ENCODE data around the gene HCST.
"Not testable (repeated sequence)": the region's sequence is repeated elsewhere in the genome, so short reads cannot be mapped to it uniquely, and the experiment has no call there.

Gene HCST

DNA sequence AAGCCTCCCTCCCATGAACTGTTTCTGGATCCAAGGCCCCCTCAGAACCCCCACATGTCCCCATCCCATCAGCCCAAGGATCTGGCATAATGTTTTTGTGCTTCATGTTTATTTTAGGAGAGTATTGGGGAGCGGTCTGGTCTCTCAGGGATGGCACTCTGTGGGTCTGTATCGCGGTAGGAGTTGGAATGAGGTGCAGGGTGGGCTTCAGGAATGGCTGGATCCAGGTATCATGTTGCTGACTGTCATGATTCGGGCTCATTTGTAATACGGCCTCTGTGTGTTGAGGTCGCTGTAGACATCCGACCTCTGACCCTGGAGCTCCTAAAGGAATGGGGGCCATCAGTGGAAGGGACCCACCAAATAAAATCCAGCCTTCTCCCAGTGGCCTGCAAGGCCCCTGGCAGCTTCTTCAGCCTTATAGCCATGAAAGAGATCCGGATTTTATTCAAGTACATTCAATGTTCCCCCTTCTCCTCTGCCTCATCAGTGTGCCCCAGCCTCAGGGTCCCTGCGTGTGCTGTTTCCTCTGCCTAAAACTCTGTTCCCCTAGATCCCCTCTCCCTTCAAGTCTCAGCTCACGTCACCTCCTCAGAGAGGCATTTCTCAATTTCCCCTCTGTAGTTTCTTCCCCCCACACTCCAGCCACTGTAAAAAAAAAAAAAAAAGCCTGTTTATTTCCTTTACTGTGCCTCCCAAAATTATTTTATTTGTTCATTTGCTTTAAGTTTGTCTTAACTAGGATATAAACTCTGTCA, 2.2 kb downstream of the HCST start:
- DNase-seq (ENCODE audit: low spot score), result no peak

DNA sequence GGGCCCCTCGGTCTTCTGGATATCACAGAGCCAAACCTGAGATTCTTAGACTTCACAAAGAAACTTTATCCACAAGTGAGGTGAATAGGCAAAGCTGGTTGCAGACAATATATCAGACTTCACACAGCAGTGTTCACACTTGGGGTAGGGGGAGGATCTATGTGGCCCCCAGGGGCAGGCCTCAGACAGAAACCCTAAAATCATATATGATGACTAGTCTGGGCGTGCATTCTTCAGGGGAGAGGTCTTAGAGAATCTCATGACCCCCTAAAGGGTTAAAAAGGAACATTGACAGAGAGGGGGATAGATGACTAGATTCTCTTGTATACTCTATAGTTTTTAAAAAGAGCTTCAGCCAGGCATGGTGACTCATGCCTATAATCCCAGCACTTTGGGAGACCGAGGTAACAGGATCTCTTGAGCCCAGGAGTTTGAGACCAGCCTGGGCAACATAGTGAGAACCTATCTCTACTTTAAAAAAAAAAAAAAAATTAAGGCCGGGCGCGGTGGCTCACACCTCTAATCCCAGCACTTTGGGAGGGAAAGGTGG, 2.9 kb downstream of the HCST start:
- DNase-seq (ENCODE audit: low spot score), result no peak

DNA sequence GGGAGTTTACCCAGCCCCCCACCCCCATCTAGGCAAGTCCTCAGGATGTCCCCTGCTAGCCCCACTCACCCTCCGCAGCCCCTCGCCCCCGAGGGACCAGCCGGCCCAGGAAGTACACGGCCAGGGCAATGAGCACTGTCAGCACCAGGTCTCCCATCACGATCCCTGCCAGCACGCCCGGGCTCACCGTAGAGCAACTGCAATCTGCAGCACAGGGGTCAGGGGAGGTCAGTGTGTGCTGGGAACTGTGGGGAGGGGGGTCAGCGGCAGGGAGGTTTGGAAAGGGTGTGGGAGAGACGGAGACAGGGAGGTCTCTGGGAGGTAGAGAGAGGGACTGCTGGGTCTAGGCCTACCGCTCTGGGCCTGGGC, 5.0 kb downstream of the HCST start:
- no peak for DNase-seq (ENCODE audit: low spot score)

DNA sequence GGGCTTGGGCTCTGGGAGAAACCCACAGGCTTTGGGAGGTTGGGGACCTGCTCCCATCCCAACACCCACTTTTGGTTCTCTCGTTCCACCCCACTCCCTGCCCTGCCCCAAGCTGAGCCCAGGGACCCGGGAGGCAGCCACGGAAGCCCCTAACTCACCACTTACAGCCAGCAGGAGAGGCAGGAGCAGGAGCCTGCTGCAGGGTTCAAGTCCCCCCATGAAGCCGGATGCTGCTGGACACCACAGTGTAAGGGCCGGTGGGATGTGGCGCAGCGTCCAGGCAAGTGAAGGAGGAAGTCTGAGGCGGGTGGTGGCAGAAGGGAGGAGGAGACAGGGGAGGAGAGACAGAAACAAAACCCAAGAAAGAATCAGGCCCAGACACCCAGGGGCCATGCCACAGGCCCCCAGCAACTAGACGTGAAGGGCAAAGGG, 5.7 kb downstream of the HCST start, which contains the start of gene TYROBP:
TSS of gene TYROBP (minus strand) at position 286 of the 432 bp plus-strand sequence. CDS start at position 219, 67 bp downstream.
- no peak for DNase-seq (ENCODE audit: low spot score)

DNA sequence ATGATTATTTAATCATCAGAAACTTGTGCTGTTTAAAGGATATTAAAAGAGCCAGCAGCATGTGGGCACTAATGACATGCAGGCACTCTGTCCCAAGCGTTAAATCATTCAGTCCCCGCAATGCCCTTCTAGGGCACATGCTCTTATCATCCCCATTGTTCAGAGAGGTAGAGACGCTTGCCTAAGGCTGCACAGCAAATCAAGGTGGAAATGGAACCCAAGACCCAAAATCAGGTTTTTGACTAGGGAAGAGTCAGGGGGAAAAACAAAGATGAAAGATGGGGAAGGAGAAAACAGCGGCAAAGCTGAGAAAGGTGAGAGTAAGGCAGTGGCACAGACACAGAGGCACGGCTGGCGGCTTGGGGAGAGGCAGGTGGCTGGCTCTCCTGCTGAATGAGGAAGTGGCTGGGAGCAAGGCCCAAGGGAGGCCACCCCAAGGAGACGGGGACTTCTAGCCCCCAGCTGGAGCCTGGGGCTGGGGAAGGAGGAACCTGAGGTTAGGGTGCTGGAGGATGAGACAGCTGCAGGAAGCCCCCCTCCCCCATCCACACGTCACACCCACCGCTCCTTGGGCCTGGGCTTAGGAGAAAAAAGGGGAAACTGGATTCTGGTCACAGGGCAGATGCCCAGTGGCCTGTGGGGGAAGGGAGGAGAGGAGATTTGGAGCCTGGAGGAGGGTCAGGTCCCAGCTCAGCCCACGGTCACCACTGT, 6.8 kb downstream of the HCST start:
- DNase-seq (ENCODE audit: low spot score), result no peak

DNA sequence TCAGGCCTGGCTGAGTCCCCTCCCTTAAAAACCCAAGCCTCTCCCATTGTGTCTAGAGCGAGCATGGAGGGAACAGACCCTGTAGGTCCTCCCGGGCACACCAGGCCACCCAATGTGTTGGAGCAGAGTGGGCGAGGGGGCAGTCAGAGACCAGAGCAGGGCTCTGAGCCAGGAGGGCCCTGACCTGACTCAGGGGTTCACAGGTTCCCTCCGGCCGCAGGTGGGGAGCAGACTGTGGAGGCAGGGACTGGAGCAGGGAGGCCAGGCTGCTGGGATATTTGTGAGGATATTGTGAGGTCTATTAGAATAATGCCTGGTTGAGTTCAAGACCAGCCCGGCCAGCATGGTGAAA, 7.3 kb downstream of the HCST start:
- DNase-seq (ENCODE audit: low spot score), result no peak

DNA sequence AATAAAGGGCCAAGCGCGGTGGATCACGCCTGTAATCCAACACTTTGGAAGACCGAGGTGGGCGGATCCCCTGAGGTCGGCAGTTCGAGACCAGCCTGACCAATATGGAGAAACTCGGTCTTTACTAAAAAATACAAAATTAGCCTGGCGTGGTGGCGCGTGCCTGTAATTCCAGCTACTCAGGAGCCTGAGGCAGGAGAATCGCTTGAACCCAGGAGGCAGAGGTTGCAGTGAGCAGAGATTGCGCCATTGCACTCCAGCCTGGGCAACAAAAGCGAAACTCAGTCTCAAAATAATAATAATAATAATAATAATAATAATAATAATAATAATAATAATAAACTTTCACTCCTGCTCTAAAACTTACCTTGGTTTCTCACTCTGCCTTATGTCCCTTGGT, 8.0 kb downstream of the HCST start:
- DNase-seq (ENCODE audit: low spot score), result not testable (repeated sequence)

DNA sequence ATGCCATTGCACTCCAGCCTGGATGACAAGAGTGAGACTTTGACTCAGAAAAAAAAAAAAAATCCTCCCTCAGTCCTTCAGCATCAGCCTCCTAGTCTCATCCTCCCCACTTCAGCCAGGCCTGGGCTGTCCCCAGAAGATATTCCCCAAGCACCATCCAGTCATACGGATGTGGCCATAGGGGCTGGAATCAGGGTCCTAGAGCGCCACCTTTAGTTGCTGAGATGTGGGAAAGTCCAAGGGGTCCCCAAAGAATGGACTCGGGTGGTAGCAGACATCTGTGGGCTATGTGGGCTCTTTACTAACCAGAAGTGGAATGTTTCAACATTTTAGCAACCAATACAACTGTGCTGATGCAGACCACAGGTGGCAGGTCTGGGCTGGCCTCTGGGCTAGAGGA, 8.8 kb downstream of the HCST start:
- no peak for DNase-seq (ENCODE audit: low spot score)

DNA sequence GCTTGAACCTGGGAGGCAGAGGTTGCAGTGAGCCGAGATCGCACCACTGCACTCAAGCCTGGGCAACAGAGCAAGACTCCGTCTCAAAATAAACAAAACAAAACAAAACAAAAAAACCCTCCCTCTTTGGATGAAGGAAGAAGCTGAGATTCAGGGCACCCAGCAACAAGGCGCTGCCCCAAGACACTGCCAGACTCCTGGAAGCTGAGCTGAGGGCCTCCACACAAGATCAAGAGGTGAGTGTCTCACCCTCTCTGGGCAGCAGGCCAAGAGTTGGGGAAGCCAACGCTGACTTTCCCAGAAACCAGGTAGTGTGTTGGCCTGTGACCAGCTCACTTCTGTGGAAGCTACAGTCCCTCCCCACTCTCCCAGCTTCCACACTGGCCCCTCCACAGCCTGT, 9.5 kb downstream of the HCST start:
- no peak for DNase-seq (ENCODE audit: low spot score)

DNA sequence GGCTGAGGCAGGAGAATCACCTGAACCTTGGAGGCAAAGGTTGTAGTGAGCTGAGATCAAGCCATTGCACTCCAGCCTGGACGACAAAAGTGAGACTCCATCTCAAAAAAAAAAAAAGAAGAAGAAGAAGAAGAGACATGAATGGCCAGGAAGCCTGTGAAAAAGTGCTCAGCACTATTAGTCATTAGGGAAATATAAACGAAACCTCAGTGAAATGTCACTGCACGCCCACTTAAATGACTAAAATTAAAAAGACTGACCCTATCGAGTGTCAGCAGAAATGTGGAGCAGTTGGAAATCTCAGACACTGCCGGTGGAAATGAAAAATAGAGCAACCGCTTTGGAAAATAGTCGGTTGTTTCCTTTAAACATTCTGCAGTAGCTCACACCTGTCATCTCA, 11.3 kb downstream of the HCST start:
- no peak for DNase-seq (ENCODE audit: low spot score)

DNA sequence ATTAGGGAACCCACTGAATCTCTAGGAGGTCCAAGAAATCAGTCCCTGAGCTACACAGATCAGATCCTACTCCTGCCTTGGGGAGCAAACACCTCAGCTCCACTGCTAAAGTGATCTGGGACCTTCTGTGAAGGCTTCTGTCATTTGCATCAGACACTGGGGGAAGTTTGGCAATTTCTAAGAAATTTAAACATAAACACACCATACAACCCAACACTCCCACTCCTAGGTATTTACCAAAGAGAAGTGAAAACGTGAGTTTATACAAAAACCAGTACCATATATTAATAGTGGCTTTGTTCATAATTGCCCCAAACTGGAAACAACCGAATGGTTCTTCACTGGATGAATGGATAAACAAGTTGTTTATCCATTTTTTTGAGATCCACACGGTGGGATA, 13.1 kb downstream of the HCST start:
- DNase-seq (ENCODE audit: low spot score), result no peak

DNA sequence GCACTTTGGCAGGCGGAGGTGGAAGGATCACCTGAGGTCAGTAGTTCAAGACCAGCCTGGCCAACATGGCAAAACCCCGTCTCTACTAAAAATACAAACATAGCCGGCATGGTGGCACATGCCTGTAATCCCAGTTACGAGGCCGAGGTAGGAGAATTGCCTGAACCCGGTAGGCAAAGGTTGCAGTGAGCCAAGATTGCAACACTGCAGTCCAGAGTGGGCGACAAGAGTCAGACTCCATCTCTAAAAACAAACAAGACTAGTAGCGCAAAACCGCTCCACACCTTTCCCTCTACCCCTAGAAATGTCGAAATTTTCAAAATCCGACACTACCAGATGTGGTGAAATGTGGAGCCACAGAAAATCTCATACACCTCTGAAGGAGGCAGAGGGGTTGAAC, 17.0 kb downstream of the HCST start:
- DNase-seq (ENCODE audit: low spot score), result no peak

DNA sequence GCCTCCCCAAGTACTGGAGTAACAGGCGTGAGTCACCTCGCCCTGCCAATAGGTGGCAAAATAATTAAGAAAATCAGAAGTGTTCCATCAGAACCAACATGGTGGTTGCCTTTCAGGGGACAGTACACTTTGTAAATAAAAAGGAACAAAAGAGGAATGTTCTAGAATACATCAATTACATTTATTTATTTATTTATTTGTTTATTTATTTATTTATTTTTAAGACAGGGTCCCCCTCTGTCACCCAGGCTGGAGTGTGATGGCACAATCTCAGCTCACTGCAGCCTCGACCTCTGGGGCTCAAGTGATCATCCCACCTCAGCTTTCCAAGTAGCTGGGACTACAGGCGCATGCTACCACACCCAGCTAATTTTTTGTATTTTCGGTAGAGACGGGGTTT, 18.7 kb downstream of the HCST start:
- DNase-seq (ENCODE audit: low spot score), result no peak

DNA sequence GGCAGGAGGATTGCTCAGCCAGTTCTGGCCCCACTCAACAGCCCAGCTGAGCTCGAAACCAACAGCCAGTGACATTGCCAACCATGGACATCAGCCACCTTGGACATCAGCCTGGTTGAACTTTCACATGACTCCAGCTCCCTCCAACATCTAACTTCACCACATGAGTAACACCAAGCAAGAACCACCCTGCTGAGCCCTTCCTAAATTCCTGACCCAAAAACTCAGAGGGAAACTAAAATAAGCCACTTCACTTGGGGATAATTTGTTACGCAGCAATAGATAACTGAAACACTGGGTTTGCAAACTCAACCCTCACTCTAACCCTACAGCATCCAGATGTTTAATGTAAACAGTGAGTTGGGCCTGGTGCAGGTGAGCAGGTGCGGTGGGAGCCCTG, 23.2 kb downstream of the HCST start:
- DNase-seq (ENCODE audit: low spot score), result no peak

DNA sequence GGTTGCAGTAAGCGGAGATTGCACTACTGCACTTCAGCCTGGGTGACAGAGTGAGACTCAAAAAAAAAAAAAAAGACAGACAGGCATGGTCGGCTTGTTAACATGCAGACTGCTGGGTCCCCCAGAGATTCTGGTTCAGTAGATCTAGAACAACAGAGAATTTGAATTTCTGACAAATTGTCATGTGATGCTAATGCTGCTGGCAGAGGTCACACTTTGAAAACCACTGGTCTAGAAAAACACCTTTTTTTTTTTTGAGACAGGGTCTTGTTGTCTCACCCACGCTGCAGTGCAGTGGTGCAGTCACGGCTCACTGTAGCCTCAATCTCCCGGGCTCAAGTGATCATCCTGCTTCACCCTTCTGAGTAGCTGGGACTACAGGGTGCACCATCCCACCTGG, 26.2 kb downstream of the HCST start:
- no peak for DNase-seq (ENCODE audit: low spot score)

DNA sequence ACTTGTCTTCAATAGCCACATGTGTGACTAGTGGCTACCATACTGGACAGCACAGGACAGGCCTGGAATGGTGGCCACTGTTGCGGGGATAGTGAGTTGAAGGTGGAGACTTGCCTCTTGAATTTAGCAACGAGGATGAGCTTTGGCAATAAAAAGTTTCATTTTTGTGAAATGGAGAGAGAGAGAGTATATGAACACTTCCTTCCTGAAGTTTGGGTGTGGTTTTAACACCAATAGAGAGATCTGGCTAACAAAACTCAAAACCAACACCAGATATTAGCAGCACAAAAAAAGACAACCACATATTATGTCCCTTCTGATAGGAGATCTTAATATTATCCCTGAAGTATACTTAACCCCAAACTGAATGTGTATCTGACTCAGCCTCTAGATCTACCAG, 27.5 kb downstream of the HCST start:
- no peak for DNase-seq (ENCODE audit: low spot score)

DNA sequence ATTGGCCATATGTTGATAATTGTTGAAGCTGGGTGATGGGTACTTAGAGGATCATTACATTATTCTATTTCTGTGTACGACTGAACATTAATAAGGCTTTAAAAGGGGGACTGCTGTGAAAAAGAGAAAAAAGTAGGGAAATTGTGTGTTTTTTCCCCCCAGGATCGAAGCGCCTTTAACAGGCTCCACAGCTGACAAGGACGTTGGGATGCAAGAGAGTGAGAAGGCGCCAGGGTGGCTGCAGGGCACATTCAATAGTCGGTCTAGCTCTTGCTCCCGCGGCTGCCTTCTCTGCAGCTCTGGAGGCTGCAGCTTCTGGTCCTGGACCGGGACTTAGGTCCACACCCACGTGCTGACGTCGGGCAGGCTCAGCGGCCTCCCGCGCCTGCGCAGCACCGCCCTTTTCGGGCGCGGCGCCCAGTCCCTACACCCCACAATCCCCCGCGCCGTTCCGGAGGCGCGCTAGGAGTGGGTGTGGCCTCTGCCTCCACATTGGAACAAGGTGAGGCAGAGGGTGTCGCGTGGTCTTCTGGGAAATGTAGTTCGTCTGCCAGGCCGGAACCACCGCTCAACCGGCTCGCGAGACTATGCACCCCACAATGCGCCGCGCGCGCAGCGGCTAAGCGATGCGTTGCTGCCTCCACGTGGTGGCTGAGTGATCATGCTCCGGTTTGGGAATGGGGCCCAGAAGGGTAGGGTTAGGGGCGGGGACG, 29.0 kb downstream of the HCST start:
- peak; percentile 100 for DNase-seq (ENCODE audit: low spot score)

DNA sequence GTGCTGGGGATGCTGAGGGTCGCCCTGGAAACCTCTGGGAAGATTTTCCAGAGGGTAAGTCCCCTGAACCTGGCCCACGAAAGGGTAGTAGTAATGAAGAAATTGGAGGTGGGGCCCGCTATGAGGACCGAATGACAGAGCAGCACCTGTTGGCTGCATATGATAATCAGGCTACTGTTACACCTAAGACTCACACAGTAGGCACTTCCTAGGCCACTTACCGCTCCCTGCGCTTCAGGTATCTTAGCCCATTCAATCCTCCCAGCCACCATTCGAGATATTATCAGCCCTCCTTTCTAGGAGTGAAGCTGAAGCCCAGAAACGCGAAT, 29.5 kb downstream of the HCST start:
- DNase-seq (ENCODE audit: low spot score), result no peak

DNA sequence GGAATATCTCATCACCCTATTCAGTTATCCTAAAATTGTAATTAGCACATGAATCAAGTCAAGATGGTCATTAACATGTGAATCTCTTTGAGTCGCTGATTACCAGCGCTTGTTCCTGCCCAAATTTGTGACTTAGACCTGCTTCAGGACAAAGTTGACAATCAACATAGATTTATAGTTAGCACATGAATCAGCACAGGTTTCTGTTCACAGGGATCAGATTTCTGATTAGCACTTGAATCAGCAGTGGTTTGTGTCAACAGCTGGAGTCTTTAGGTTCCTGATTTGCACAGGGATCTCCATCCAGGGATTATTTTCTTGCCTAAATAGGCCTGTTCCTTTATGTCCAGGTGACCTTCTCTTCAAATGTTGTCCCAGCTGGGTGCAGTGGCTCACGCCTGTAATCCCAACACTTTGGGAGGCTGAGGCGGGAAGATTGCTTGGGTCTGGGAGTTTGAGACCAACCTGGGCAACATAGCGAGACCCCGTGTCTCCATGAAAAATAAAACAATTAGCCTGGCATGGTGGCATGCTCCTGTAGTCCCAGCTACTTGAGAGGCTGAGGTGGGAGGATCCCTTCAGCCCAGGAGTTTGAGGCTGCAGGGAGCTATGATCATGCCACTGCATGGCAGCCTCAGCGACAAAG, 30.1 kb downstream of the HCST start:
- no peak for DNase-seq (ENCODE audit: low spot score)

DNA sequence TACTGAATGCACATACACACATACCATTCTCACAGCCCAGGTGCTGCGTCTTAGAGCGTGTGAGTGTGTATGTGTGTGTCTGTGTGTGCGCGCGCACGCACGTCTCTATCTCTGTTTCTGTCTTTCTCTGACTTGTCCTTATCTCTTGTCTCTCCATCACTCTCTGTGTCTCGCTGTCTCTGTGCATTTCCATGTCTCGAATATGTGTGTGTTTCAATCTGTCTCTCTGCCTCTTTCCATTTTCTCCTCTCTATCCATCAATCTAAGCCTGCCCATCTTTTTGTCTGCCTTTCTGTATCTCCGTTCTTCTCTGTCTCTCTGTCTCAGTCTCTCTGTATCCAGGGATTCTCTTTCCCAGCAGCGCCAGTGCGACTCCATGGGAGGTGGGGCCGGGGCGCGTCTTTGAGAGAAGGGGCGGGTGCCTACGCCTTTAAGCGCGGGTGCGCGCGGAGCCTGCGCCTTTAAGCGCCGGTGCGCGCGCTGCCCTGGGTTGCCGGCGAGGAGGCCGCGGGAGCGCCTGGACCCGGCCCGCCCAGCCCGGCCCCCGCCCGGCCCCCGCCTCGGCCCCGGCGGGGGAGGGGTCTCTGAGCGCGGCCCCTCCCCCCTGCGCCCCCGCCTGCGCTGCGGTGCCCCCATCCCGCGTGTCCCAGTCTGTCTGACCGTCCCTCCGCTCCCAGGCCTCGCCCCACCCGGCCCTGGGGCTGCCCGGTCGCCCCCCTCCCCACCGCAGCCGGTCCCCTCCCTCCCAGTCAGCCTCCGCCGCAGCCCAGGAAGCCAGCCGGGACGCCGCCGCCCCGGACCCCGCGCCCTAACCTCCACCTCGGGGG, 33.8 kb downstream of the HCST start, which contains the start of gene LRFN3:
TSS of gene LRFN3 (plus strand) at position 464 of the 827 bp plus-strand sequence. CDS start 3,052 bp downstream, outside the sequence.
- peak; percentile 83 for DNase-seq (ENCODE audit: low spot score)

DNA sequence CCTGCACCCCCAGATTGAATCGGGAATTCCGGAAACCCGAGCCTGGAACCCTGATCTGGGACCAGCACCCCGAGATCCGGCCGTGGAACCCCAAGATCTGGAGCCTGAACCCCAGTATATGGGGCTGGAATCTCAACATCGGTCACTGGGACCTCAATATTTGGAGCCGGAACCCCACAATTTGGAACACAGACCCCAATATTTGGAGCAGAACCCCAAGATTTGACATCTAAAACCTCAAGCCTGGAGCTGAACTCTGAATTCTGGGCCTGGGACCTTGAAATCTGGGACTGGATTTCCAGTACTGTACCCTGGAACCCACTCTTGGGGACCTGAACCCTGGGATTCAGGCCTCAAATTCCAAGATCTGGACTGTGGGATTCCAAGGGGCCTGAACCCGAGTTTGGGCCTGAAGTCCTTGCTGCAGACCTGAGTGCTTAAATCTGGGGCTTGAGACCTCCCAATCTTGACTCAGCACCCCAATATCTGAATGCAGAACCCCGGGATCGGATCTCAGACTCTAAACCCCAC, 34.5 kb downstream of the HCST start:
- no peak for DNase-seq (ENCODE audit: low spot score)

All from AG08395 (cell line).